ENCODE results near the gene THOC6. TPM values are rescaled to one million over a fixed set of nuclear protein-coding genes. Genes with fewer than 3 reads are reported as not detected.

THOC6 gene
- total RNA-seq, 1 experiment from 2014 or later: 68.2 TPM

DNA sequence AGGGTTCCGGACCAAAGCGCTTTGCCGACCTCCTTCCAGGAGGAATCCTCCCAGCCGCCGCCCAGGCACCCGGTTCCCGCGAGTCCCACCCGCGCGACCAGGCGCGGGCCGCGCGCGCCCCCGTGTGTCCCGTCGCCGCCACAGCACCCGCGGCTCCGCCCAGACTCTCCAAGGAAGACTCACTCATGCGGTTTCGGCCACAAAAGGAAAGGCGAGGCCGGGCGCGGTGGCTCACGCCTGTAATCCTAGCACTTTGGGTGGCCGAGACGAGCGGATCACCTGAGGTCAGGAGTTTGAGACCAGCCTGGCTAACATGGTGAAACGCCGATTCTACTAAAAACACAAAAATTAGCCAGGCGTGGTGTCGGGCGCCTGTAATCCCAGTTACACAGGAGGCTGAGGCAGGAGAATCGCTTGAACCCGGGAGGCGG, 40.1 kb upstream of the THOC6 start:
- Histone ChIP-seq H3K79me1 (ENCODE audit: insufficient read depth, low read depth, low read length, poor library complexity, severe bottlenecking) (no peaks in the 10 kb centered on the region), H3K23ac (ENCODE audit: insufficient read length, low read depth, low read length) (no peak overlapping the region), H2AK5ac (ENCODE audit: insufficient read length, low read length) (no peak overlapping the region), H4K91ac (ENCODE audit: insufficient read length, low read depth, low read length) (no peak overlapping the region), H3K14ac (ENCODE audit: insufficient read depth, low read length) (no peak overlapping the region), H3K18ac (ENCODE audit: insufficient read length, low read depth, low read length) (no peak overlapping the region), H3K4ac (ENCODE audit: low read depth, low read length) (no peak overlapping the region), H4K8ac (replicated peaks; ENCODE audit: insufficient read length, low read depth, low read length) (no peak overlapping the region), H4K20me1 (ENCODE audit: control insufficient read depth, insufficient read depth, insufficient read length) (no peaks in the 10 kb centered on the region), H3K27me3 (ENCODE audit: insufficient read depth, low read length) (no peaks in the 10 kb centered on the region), H2AFZ (ENCODE audit: low read length) (no peak overlapping the region), H2BK15ac (ENCODE audit: low read depth, low read length) (no peak overlapping the region), H4K5ac (ENCODE audit: insufficient read length, low read depth, low read length) (no peak overlapping the region), H3K79me2 (ENCODE audit: insufficient read depth, low read length) (no peaks in the 10 kb centered on the region; the same call in 1 of the 2 replicates), H3K9me3 (ENCODE audit: control insufficient read depth, low read depth, low read length) (no peaks in the 10 kb centered on the region), H3K4me1 (ENCODE audit: insufficient read depth, low read length) (no peaks in the 10 kb centered on the region), H2BK12ac (ENCODE audit: insufficient read length, low read depth, low read length) (no peak overlapping the region), H3K23me2 (ENCODE audit: insufficient read length, low read depth, low read length, poor library complexity, severe bottlenecking) (peaks cover 9% of the 10 kb centered on the region), H2BK20ac (ENCODE audit: low read depth, low read length, poor library complexity, severe bottlenecking) (no peak overlapping the region), H3K56ac (ENCODE audit: insufficient read length, low read depth, low read length) (no peak overlapping the region), H2BK120ac (ENCODE audit: low read depth, low read length, poor library complexity, severe bottlenecking) (no peak overlapping the region), H3T11ph (ENCODE audit: low read length) (no peak overlapping the region), H2BK5ac (ENCODE audit: insufficient read length, low read length) (no peak overlapping the region), H3K27ac (ENCODE audit: insufficient read length, low read depth, low read length) (no peak overlapping the region), H3K4me2 (ENCODE audit: insufficient read depth, insufficient read length, low read length) (no peak overlapping the region), H3K9ac (ENCODE audit: extremely low read depth, insufficient read length, low read length) (no peak overlapping the region)
- peaks cover 0 to 2% (median 2%) of the 10 kb centered on the region in 3 experiments; a peak in 2 of 7 replicates for H3K36me3 Mint-ChIP-seq (ENCODE audit: insufficient read depth in 1 of 3, low read depth in 3 of 3)
- DNase-seq: peak; percentile 90
- WGBS (ENCODE audit: extremely low coverage, insufficient read length, low lambda C conversion rate): no CpG with 5 or more reads among the region's 42 CpGs
- peaks cover 10% of the 10 kb centered on the region for H3K27me3 Mint-ChIP-seq (ENCODE audit: low read depth)
- no peaks in the 10 kb centered on the region for H3K9me3 Mint-ChIP-seq
- H3K4me3 Mint-ChIP-seq: peak overlapping the region in 1 of 2 experiments; percentile 21; a peak in 2 of 5 replicates
- TF ChIP-seq CTCF (conservative IDR thresholded peaks at IDR 0.05): peak; percentile 97
- H3K27ac Mint-ChIP-seq: no peak overlapping the region
- peaks cover 26 to 34% of the 10 kb centered on the region in 2 experiments for H3K4me1 Mint-ChIP-seq

Data from H9 (cell line).